Stimulated activated CD4-positive, alpha-beta T cell treated with anti-CD3 and anti-CD28 coated beads, Interleukin-15, amount 100 ng/mL, for 24 hours (primary cell): ENCODE data around the gene SCAF4.
A peak's percentile ranks its signal among the peaks of the same experiment; 100 is the strongest.
"Not testable (repeated sequence)": the region's sequence is repeated elsewhere in the genome, so short reads cannot be mapped to it uniquely, and the experiment has no call there.

Experiments used
- DNase-seq: peaks from one replicate; pipeline ENCODE4 v3.0.0-alpha.2; 2020

Gene SCAF4, protein sequence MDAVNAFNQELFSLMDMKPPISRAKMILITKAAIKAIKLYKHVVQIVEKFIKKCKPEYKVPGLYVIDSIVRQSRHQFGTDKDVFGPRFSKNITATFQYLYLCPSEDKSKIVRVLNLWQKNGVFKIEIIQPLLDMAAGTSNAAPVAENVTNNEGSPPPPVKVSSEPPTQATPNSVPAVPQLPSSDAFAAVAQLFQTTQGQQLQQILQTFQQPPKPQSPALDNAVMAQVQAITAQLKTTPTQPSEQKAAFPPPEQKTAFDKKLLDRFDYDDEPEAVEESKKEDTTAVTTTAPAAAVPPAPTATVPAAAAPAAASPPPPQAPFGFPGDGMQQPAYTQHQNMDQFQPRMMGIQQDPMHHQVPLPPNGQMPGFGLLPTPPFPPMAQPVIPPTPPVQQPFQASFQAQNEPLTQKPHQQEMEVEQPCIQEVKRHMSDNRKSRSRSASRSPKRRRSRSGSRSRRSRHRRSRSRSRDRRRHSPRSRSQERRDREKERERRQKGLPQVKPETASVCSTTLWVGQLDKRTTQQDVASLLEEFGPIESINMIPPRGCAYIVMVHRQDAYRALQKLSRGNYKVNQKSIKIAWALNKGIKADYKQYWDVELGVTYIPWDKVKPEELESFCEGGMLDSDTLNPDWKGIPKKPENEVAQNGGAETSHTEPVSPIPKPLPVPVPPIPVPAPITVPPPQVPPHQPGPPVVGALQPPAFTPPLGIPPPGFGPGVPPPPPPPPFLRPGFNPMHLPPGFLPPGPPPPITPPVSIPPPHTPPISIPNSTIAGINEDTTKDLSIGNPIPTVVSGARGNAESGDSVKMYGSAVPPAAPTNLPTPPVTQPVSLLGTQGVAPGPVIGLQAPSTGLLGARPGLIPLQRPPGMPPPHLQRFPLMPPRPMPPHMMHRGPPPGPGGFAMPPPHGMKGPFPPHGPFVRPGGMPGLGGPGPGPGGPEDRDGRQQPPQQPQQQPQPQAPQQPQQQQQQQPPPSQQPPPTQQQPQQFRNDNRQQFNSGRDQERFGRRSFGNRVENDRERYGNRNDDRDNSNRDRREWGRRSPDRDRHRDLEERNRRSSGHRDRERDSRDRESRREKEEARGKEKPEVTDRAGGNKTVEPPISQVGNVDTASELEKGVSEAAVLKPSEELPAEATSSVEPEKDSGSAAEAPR

DNA sequence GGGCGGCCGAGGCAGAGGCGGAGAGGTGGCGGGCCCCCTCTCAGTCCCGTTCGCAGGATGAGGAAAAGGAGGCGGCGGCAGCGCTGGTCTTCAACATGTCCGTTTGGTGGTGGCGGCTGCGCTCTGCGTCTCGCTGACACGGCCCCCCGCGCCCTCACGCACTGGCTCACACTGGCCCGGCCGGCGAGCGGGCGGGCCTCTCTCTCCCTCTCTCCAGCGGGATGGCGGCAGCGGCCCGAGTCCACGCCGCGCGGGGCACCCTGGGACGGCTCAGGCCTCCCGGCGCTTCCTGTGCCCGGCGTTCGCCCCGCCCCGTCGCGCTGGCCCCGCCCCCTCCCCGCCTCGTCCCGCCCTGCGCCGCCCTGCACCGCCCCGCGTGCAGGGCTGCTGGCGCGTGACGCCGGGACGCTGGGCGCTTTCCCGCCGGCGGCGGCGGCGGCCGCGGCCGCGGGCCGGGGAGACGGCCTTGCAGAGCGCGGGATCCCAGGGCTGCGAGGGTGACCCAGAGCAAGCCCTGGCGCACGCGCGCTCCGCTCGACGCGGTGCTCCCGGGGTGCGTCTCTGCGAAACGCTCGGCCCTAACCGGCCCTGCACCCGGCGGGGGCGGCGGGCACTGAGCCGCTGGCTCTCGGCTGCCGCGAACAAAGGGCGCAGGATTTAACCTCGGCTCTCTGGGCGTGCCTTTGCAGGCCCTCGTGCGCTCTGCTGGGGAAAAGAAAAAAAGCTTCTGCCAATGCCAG is at the start of gene SCAF4:
Gene SCAF4, minus strand, starts transcription at position 262 of the 740 bp plus-strand sequence. CDS start 426 bp downstream, outside the sequence.
- DNase-seq: peak; percentile 87

DNA sequence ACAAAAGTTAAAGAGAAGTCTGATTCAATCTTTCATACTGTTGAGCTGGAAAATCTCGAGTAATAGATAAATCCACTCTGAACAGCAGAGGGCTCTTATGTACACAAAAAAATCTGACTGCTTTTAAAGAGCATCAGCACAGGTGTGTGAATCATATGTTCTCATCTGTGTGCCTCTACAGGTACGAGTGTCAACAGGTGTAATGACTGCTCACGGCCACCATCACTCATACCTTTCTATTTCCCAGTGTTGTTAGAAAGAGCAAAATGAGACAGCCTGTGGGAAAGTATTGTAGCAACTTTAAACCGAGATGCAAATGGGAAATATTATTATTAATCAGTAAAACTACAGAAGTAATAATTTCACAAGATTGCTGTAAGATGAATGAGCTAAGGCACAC is 49.0 kb upstream of the SCAF4 start:
- DNase-seq: no peak

DNA sequence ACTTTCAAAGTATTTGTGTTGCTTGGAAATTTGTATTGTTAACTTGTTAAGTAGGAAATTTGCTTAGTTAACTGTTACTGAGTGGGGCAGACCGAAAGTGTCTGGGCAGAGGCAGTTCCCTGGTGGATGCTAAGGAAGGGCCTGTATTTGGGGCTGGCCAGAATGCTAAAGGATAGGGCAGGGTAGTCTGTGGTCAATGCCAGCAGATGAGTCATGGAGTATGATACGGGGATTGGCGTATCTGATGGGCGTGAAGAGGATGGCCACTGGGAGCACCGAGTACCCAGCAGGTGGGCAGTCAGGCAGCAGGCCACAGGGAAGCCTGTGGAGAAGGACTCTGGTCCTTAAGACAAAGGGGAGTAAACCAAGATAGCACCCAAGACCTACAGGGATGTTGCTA is 46.6 kb upstream of the SCAF4 start:
- DNase-seq: no peak

DNA sequence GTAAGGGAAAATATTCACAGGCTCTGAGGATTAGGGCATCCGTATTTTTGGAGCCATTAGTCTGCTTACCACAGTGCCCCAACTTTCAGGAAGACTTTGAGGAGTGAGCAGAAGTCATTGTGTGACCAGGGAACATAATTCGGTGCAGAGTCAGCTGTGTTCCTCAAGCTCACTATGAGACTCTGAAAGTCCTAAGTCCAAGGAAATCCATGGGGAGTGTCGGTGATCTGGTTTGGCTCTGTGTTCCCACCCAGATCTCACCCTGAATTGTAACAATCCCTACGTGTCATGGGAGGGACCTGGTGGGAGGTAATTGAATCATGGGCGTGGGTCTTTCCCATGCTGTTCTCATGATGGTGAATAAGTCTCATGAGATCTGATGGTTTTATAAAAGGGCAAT is 45.9 kb upstream of the SCAF4 start:
- DNase-seq: no peak

DNA sequence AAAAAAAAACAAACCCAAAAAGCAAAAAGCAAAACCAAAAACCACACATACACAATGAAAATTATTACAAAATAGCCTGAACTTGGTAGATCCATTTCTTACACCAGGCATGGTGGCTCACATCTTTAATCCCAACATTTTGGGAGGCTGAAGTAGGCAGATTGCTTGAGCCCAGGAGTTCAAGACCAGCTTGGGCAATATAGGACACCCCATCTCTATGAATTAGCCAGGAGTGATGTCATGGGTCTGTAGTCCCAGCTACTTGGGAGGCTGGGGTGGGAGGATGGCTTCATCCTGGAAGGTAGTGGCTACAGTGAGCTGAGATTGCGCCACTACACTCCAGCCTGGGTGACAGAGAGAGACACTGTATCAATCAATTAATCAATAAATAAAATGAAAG is 42.1 kb upstream of the SCAF4 start:
- no peak for DNase-seq

DNA sequence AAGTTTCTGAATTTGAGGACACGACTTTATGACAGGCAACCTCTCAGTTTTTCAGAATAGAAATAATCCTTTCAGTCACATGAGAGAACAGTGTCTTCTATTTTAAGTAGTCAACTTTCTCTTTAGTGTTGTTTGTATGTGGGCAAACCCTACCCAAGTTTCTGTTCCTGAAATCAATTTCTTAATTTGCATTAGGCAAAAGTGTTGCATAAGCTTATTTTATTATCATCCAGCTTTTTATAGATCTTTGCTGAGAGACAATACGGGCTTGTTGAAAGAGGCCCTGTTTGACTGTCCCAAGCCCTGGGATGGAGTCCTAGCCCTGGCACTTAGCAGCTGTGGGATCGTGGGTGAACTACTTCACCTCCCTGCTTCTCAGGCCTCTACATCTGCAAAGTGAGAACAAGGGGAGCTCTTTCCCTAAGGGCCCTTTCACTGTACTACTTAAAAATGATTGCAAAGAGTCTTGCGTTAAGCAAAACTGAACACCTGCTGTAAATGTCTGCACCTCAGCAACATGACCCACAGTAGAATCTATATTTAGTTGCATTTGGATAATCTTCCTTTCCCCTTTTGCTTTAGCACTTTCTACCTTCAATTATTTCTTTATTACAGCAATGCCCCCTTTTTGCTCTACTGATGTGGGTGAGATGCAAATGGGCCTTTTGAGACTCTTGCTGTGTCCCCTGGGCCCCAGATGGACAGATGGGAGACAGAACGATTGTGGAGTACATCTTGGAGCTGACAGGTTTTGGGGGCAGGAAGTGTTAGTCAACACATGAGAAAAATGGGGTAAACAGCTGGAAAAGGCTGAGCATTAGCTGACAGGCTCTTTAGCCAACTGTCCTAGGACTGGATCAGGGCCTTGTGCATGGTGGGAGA is 41.0 kb upstream of the SCAF4 start:
- DNase-seq: no peak

DNA sequence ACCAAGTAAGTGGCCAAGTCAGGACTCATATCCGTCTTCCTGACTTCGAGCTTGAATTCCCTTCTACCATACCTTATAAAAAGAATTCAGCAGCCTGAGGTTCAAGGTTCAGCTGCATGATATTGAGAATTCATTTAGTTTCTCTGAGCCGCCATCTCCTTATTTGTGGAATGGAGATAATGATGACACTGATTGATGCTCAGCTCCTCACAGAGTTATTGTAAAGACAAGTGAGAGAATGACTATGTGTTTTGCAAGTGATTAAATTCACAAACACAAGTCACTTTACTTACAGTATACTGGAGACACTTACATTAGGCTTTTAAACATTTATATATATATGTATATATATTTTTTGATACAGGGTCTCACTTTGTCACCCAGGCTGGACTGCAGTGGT is 39.8 kb upstream of the SCAF4 start:
- no peak for DNase-seq

DNA sequence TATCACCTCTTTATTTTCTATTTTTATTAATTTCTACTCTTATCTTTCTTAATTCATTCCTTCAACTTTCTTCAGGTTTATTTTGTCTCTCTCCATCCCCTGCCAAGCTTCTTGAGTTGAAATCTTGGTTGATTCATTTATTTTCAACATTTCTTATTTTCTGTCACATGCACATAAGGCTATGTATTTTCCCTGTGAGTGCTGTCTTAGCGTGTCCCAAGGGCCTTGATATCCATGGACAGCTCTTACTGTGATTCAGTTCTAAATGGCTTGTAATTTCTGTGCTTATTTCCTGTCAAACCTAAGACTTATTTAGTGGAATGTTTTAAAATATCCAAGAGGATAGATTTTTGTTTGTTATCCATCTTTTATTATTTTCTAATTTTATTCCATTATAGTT is 36.8 kb upstream of the SCAF4 start:
- no peak for DNase-seq

DNA sequence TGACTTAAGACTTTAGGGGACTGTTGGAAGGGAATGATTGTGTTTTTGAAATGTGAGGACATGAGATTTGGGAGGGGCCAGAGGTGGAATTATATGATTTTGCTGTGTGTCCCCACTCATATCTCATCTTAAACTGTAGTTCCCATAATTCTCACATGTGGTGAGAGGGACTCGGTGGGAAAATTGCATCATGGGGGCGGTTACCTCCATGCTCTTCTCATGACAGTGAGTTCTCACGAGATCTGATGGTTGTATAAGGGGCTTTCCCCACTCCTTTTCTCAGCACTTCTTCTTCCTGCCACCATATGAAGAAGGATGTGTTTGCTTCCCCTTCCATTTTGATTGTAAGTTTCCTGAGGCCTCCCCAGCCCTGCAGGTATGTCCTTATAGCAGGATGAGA is 35.0 kb upstream of the SCAF4 start:
- DNase-seq: peak; percentile 4

DNA sequence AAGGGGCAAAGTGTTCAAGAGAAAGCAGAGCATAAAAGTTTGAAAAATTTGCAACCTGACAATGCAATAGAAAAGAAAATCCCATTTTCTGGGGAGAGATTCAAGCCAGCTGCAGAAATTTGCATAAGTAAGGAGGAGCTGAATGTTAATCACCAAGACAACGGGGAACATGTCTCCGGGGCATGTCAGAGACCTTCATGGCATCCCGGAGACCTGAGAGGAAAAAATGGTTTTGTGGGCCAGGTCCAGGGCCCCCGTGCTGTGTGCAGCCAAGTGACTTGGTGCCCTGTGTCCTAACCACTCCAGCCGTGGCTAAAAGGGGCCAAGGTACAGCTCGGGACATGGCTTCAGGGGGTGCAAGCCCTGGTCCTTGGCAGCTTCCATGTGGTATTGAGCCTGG is 33.9 kb upstream of the SCAF4 start:
- DNase-seq: not testable (repeated sequence)

DNA sequence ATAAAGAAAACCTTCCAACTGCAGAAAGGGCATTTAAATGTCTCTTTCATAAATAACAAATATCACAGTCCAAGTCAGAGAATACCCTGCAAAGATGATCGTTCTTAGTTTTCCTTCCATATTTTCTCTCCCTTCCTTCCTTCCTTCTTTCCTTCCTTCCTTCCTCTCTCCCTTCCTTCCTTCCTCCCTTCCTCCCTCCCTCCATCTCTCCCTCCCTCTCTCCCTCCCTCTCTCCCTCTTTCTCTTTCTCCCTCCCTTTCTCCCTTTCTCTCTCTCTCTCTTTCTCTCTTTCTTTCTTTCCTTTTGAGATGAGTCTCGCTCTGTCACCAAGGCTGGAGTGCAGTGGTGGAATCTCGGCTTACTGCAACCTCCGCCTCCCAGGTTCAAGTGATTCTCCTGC is 29.0 kb upstream of the SCAF4 start:
- no peak for DNase-seq

DNA sequence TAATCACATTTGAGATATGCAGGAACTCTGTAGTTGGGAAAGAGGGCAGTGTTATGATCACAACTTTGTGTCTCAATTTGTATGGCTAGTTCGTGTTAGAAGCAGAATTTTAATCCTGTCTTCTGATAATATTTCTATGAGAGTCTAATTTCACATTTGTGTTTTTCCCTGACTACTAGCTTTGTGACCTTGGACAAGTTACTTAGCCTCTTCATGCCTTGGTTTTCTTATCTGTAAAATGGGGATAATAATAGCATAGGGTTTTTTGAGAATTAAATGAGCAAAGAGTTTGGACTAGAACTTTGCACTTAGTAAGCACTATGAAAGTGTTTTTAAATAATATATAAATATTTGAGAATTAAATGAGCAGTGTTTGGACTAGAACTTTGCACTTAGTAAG is 24.9 kb upstream of the SCAF4 start:
- DNase-seq: no peak

DNA sequence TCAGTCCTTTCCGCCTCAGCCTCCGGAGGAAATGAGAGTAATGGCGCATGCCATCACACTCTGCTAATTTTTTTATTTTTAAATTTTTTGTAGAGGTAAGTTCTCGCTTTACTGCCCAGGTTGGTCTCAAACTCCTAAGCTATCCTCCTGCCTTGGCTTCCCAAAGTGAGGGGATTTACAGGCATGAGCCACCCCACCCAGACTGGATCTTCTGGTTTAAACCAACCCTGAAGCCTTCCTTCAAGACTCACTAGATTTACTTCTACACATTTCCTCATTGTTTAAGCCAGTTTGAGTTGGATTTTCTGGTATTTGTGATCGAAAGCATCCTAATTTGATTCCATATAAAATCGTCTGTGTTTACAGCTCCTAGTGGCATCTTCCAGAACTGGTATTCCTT is 23.1 kb upstream of the SCAF4 start:
- no peak for DNase-seq

DNA sequence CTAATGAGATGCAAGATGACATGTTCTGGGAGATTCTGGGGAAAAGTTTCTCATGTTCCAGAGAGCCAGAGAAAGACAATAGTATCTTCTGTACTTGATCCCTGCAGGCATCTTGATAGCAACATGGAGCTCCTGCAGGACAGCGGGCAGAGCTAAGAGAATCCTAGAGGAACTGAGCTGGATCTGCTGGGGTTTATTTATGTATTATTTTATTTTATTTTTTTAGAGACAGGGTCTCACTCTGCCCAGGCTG is 22.7 kb upstream of the SCAF4 start:
- no peak for DNase-seq

DNA sequence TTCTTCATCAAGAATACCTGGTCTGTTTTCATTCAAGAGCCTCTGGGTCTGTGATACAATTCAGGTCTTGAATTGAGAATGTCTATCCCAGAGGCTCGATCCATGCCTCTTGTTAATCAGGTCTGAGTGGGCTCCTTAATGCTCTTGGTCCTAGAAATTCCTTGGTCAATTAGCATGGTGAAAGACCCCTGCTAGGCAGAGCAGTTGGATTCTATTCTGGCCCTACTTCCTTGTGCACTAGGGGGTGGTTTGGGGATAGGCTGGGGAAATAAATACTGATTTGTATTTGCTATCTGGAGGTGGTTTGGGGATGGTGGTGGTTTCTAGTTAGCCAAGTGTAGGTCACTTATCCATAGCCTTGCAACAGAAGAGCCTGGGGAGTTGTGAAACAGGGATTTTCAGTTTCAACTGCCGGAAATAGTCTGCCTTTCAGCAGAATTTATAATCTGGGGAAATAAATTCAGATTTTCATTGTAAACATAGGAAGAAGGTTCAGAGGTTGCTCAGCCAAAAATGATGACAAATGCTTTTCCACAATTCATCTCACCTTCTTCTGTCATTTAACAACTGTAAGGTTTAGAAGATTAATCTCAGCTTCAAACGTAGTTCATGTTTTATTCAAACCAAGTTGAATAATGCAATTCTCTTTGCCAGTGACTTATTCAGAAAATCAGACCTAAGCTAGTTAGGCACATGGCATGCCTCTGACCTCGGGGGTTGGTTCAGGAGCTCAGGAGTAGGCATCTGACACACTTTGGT is 22.2 kb upstream of the SCAF4 start:
- DNase-seq: no peak

DNA sequence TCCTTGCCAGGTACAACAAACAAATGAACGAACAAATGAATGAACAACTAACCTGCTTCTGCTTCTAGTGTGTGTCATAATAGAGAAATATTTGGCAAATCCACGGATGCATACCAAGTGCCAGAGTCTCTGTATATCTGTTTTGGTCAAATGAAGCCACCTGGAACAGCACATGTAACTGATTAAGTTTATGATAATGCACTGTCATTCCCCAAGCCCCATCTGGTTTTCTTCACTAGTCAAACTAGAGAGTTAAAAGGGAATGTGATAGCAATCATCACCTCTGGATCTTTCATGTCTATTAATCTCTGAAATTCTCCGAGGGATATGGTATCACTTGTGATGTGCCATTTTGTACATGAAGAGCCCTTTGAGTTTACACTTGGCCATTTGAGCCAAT is 21.0 kb upstream of the SCAF4 start:
- DNase-seq: no peak

DNA sequence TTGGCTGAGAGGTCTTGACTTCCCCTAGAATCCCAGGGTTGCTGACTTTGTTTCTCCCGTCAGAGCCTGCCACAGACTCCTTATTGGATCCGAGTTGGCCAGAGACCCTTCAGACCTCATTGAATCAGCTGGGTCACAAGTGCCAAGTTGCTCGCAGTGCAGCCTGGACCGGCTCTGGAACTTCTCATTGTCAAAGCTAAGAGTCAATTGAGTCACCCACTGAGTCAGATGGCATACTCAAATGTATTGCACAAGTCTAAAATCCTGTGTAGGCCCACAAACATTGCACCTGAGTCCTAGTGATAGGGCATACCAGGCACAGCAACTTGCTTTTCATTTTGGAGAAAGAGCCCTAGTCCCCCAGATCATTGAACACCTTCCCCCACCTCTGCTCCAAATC is 20.4 kb upstream of the SCAF4 start:
- no peak for DNase-seq

DNA sequence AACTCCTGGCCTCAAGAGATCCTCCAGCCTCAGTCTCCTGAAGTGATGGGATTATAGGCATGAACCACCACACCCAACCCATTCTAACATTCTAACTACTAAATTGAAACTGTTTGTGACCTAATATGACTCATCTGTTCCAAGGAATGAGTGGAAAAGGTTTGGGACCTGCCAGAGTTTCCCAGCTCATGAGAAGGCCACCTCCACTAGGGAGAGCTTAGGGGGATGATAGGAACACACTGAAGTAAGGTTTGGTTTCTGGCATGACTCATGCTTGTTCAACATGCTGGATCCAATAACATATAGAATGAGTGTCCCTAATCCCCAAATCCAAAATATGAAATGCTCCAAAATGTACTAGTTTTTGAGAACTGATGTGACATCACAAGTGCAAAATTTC is 18.9 kb upstream of the SCAF4 start:
- DNase-seq: no peak

DNA sequence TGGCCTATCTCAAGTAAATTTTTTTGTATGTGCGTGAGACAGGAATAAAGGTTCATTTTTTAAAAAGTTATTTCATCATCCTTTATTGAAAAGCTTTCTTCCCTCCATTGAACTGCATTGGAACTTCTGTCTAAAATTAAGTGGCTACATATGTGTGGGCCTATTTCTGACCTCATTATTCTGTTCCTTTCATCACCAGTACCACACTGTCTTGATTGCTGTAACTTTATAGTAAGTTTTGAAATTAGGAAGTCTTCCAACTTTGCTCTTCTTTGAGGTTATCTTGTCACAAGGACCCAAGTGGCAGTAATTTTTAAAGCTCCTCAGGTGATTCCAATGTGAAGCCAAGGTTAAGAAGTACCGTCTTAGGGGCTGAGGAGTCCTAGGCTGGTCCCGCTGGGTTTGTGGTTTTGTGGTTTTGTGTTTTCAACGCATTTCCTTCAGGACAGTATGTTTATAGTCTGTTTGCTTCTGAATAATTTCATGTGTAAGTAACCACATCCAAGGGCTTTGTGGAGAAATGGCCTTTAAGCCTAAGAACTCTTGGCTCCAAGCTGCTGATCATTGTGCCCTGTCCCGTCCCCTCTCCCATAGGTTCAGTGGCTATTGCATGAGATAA is 12.4 kb upstream of the SCAF4 start:
- DNase-seq: no peak

DNA sequence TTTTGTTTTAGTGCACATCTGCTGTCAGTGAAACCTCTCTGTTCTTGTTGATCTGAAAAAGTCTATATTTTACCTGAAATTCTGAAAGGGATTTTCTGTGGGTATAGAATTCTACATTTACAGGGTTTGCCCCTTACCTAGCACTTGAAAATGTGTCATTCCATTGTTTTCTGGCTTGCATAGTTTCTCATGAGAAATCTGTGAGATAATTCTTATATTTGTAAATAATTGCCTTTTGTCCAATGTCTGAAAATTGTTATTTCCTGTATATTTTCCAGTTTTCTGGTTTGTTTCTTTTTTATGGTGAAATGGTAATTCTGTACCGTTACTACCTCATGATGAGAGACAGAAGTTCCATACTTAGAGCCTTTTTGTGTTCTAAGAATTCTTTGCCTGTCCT is 11.8 kb upstream of the SCAF4 start:
- no peak for DNase-seq

DNA sequence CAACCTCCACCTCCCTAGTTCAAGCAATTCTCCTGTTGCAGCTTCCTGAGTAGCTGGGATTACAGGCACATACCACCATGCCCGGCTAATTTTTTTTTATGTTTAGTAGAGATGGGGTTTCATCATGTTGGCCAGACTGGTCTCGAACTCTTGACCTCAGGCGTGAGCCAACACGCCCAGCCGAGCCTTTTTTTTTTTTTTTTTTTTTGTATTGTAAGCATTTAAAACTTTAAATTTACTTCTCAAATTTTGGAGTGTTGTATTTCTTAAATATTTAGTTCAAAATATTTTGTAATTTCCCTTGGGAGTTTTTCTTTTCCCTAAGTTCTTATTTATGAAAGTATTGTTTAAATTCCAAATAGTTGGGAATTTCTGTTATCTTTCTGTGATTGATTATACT is 9.2 kb upstream of the SCAF4 start:
- DNase-seq: no peak
